NOMO-1 treated with dmso at 0.1 percent for 144 hours (cell line): Measurements from ENCODE around the gene TRAF3.

Experiments used
- DNase-seq: peaks from one replicate; lab custom pipeline; 2025; ENCODE audit not compliant: unreplicated experiment; lab: John Stamatoyannopoulos, UW

TRAF3 gene

GRCh38 chr14:102905116-102906108 is 128.2 kb downstream of the TRAF3 start:
- no peak for DNase-seq

GRCh38 chr14:102906616-102907302 is 129.5 kb downstream of the TRAF3 start:
- DNase-seq: no peak

GRCh38 chr14:102907303-102907844 is 130.1 kb downstream of the TRAF3 start:
- no peak for DNase-seq

- no peak for DNase-seq
These were observed 130.9 kb downstream of the TRAF3 start for GRCh38 chr14:102907980-102908730.

GRCh38 chr14:102908766-102909455 is 131.7 kb downstream of the TRAF3 start:
- no peak for DNase-seq

GRCh38 chr14:102909462-102909861 is 132.2 kb downstream of the TRAF3 start:
- no peak for DNase-seq

GRCh38 chr14:102909911-102910310 is 132.7 kb downstream of the TRAF3 start:
- no peak for DNase-seq

GRCh38 chr14:102910442-102910841 is 133.2 kb downstream of the TRAF3 start:
- no peak for DNase-seq

GRCh38 chr14:102911541-102911951 is 134.3 kb downstream of the TRAF3 start:
- no peak for DNase-seq

- DNase-seq: no peak
These were observed 134.9 kb downstream of the TRAF3 start for GRCh38 chr14:102911991-102912761.

GRCh38 chr14:102913341-102914211 is 136.3 kb downstream of the TRAF3 start:
- no peak for DNase-seq

- DNase-seq: no peak
These were observed 137.4 kb downstream of the TRAF3 start for GRCh38 chr14:102914474-102915291.

- no peak for DNase-seq
These were observed 138.3 kb downstream of the TRAF3 start for GRCh38 chr14:102915292-102916110.

- no peak for DNase-seq
These were observed 139.3 kb downstream of the TRAF3 start for GRCh38 chr14:102916347-102917055.

GRCh38 chr14:102917056-102917385 is 139.8 kb downstream of the TRAF3 start:
- DNase-seq: no peak

GRCh38 chr14:102917469-102918211 is 140.4 kb downstream of the TRAF3 start:
- DNase-seq: no peak
